Measurements from ENCODE around the gene ALDH1L2.

ALDH1L2 gene

DNA sequence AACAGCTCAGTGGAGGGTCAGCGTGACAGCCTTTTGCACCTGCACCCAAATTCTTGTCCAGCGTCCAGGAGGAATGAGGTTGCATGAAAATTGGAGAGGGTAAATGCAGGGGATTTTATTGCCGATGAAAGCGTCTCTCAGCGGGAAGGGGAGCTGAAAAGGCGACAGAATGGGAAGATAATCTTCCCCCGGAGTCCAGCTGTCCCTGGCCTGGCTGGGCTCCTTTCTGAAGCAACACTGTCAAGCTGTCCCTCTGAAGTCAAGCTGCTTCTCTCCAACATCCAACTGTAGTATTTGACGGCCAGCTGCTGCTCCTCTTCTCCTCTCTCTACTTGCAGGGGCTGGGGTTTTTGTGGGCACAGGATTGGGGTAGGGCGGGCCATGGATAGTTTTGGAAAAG, 65.5 kb downstream of the ALDH1L2 start:
- Histone ChIP-seq H3K9me3 (ENCODE audit: control insufficient read depth, insufficient read depth, low read depth, low read length) (no peaks in the 10 kb centered on the region), H3K27ac (ENCODE audit: extremely low read depth, low read depth, low read length) (no peak overlapping the region), H3K4me3 (ENCODE audit: low read depth, low read length) (no peak overlapping the region), H3K4me1 (ENCODE audit: control insufficient read depth, insufficient read depth, low read length) (no peaks in the 10 kb centered on the region), H3K36me3 (ENCODE audit: control insufficient read depth in 2 of 2, insufficient read depth in 1 of 2, low read length in 2 of 2) (peaks cover 0 to 14% of the 10 kb centered on the region in 2 experiments; a peak in 1 of 3 replicates)
- ChIA-PET POLR2A (no interaction called here), CTCF (no interaction called here)
- TF ChIP-seq ZNF48 (tag by site-specific recombination; IDR thresholded peaks at IDR 0.05) (no peak), ZNF521 (tag by site-specific recombination; IDR thresholded peaks at IDR 0.05) (no peak), ZNF600 (tag by site-specific recombination; IDR thresholded peaks at IDR 0.05) (no peak), ZFP69B (tag by site-specific recombination; IDR thresholded peaks at IDR 0.05) (no peak), ZNF394 (tag by site-specific recombination; IDR thresholded peaks at IDR 0.05; ENCODE audit: borderline replicate concordance) (no peak), ZNF580 (tag by site-specific recombination; IDR thresholded peaks at IDR 0.05) (no peak), ZNF175 (tag by site-specific recombination; IDR thresholded peaks at IDR 0.05) (no peak), ZNF792 (tag by site-specific recombination; IDR thresholded peaks at IDR 0.05) (no peak), FEZF1 (tag by site-specific recombination; IDR thresholded peaks at IDR 0.05) (no peak), ZNF148 (tag by site-specific recombination; IDR thresholded peaks at IDR 0.05; ENCODE audit: borderline replicate concordance) (no peak), ZNF2 (tag by site-specific recombination; IDR thresholded peaks at IDR 0.05) (no peak), ZNF274 (IDR thresholded peaks at IDR 0.05; ENCODE audit: low read length) (no peak), ZNF274 (tag by site-specific recombination; IDR thresholded peaks at IDR 0.05; ENCODE audit: borderline replicate concordance) (no peak), ZNF133 (tag by site-specific recombination; IDR thresholded peaks at IDR 0.05) (no peak), ZNF423 (tag by site-specific recombination; IDR thresholded peaks at IDR 0.05) (no peak), PBX3 (CRISPR knock-in tag; IDR thresholded peaks at IDR 0.05) (no peak), KLF17 (tag by site-specific recombination; IDR thresholded peaks at IDR 0.05) (no peak), KLF1 (tag by site-specific recombination; IDR thresholded peaks at IDR 0.05) (no peak), ZSCAN16 (tag by site-specific recombination; IDR thresholded peaks at IDR 0.05) (no peak)

DNA sequence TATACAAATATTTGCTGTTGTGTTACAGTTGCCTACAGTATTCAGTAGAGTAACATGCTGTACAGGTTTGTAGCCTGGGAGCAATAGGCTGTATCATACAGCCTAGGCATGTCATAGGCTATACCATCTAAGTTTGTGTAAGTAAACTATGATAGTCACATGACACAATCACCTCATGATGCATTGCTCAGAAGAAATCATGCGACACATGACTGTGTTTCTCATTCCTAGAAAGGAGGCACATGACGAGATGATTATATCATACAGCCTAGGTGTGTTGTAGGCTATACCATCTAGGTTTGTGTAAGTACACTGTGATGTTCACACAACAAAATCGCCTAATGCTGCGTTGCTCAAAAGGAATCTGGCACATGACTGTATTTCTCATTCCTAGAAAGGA, 66.2 kb downstream of the ALDH1L2 start:
- Histone ChIP-seq H3K9me3 (ENCODE audit: control insufficient read depth, insufficient read depth, low read depth, low read length) (no peaks in the 10 kb centered on the region), H3K36me3 (ENCODE audit: control insufficient read depth in 2 of 2, insufficient read depth in 1 of 2, low read length in 2 of 2) (peaks cover 0 to 21% of the 10 kb centered on the region in 2 experiments; a peak in 1 of 3 replicates), H3K4me1 (ENCODE audit: control insufficient read depth, insufficient read depth, low read length) (no peaks in the 10 kb centered on the region), H3K27ac (ENCODE audit: extremely low read depth, low read depth, low read length) (no peak overlapping the region), H3K4me3 (ENCODE audit: low read depth, low read length) (no peak overlapping the region)
- TF ChIP-seq ZNF114 (tag by site-specific recombination; IDR thresholded peaks at IDR 0.05) (no peak), PRDM10 (tag by site-specific recombination; IDR thresholded peaks at IDR 0.05) (0 out of 2 replicates have a peak, but pooled peaks have one; percentile 30), ZNF202 (tag by site-specific recombination; IDR thresholded peaks at IDR 0.05; ENCODE audit: borderline replicate concordance) (no peak), SP2 (tag by site-specific recombination; IDR thresholded peaks at IDR 0.05) (no peak), ZBTB1 (tag by site-specific recombination; IDR thresholded peaks at IDR 0.05) (no peak), BCL6B (tag by site-specific recombination; IDR thresholded peaks at IDR 0.05) (peak; percentile 98), ZNF530 (tag by site-specific recombination; IDR thresholded peaks at IDR 0.05; ENCODE audit: low read depth) (no peak), ZNF366 (tag by site-specific recombination; conservative IDR thresholded peaks at IDR 0.05) (0 out of 2 replicates have a peak, but pooled peaks have one; percentile 29)
- POLR2A ChIA-PET: interaction anchor here (0.7 kb wide), 1 partner anchor 333 kb away, joined by 8 read pairs; no protein-coding TSS in a partner anchor
- CTCF ChIA-PET: no interaction called here

Measured in HEK293 (cell line).